GM19043 (cell line): ENCODE measurements around the gene UGT1A7.
"Not testable (repeated sequence)": the region's sequence is repeated elsewhere in the genome, so short reads cannot be mapped to it uniquely, and the experiment has no call there.

Experiments used
- ATAC-seq: cut with Tn5 transposase; IDR thresholded peaks from one replicate; pipeline ENCODE4 v1.9.1; 2021; ENCODE audit warnings: low read depth; ENCODE audit not compliant: unreplicated experiment

Gene UGT1A7

DNA sequence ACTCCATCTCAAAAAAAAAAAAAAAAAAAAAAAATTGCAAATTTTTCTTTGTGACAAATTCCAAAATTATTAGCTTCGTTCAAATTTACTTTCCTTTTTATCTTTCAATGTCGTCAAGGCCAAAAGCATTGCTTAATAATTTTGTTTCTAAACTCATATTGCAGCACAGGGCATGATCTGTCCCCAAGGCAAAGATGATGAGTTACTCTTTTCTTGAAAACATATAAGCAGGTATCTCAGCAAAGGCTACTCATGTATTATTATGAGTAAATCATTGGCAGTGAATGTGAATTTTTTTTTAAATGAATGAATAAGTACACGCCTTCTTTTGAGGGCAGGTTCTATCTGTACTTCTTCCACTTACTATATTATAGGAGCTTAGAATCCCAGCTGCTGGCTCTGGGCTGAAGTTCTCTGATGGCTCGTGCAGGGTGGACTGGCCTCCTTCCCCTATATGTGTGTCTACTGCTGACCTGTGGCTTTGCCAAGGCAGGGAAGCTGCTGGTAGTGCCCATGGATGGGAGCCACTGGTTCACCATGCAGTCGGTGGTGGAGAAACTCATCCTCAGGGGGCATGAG is at the start of gene UGT1A7:
TSS of gene UGT1A7 (plus strand) at position 381 of the 579 bp plus-strand sequence. CDS start at position 418, 37 bp downstream.
- no peak for ATAC-seq

DNA sequence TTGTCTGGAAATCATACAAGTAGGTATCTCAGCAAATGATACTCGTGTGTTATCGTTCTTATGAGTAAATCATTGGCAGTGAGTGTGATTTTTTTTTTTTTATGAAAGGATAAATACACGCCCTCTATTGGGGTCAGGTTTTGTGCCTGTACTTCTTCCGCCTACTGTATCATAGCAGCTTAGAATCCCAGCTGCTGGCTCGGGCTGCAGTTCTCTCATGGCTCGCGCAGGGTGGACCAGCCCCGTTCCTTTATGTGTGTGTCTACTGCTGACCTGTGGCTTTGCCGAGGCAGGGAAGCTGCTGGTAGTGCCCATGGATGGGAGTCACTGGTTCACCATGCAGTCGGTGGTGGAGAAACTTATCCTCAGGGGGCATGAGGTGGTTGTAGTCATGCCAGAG is 45.4 kb upstream of the UGT1A7 start, which contains the start of gene UGT1A10:
TSS of gene UGT1A10 (plus strand) at position 143 of the 400 bp plus-strand sequence. CDS start at position 218, 75 bp downstream.
- not testable (repeated sequence) for ATAC-seq

DNA sequence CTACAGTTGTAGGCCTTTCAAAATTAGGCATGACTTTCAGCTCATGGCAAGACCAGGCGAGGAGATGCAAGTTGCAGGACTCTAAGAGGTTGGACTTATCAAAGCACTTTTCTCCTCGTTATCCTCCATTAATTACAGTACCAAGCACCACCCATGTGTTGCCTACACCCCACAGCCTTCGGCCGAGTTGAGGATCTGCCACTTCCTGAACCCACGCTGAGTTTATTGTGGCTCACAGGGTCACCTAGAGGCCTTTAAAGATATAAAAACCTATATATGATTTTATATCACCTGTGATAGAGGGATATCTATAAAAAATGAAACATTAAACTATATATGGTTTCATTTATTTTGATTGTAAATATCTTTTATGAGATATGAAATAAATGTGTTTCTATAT is 42.9 kb upstream of the UGT1A7 start:
- no peak for ATAC-seq

DNA sequence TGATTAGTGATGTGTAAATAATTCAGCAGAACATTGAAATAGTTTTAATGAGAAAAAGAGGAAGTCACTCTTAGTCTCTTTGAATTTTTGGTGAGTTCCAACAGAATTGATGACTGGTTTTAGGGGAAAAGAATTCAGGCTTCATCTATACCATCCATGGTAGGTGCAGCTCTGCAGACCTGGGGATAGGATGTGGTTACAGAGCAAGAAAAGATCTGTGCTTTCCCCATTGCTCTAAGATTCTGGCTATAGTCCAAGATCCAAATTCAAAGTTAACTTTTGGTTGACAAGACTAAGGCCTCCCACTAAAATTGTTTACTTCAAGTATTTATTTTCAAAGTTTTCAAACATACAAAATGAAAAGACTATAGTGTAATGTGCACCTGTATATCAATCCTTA is 41.8 kb upstream of the UGT1A7 start:
- no peak for ATAC-seq

DNA sequence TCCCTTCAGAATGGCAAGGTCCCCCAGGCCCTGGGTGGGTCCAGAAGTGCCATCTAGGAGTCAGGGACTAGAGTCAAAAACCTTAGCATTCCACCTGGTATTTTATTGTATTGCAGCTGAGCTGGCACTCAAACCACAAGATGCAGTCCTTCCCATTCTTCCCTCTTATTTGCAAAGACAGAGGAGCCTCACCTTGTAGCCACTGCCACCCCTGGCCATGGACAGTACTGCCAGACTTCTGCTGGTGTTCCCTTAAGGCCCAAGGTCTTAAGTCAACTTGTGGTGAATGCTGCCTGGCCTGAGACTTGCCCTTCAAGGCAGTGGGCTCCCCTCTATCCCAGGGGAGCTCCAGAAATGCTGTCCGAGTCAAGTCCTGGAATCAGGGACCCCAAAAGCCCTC is 38.6 kb upstream of the UGT1A7 start:
- no peak for ATAC-seq

DNA sequence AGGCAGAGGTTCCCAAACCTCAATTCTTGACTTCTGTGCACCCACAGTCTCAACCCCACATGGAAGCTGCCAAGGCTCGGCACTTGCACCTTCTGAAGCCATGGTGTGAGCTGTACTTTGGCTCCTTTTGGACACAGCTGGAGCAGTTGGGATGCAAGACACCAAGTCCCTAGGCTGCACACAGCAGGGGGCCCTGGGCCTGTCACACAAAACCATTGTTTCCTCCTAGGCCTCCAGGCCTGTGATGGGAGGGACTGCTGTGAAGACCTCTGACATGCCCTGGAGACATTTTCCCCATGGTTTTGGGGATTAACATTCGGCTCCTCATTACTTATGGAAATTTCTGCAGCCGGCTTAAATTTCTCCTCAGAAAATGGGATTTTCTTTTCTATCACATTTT is 35.7 kb upstream of the UGT1A7 start:
- not testable (repeated sequence) for ATAC-seq

DNA sequence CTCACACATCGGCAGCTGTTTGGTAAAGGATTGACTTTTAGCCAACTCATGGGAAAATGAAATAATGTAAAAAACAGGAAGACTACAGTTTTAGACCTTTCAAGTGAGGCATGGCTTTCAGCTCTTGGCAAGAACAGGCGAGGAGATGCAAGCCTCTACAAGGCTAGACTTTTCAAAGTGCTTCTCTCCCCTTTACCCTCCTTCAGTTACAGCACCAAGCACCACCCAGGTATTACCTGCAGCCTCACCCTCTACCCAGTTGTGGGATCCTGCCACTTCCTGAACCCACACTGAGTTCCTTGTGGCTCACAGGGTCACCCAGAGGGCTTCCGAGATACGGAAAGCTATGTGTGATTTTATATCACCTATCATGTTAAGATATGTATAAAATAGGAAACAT is 30.7 kb upstream of the UGT1A7 start:
- ATAC-seq = no peak

DNA sequence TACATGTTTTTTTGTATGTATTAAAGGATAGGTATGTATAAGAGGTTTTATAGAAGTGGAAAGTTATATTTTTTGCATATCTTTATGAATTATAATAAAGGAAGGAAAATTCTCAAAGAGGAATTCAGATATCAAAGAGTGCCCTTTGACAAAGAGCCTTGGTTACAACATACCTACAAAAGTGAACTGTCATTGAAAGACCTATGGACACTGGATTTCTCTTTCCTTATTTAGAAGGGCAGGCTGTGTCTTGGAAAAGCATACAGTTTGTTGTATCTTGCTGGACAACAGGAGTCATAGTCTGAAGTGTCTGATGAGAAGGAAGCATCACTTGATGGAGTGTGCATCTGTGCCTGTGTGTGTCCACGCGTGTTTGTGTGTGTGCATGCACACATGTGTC is 30.3 kb upstream of the UGT1A7 start:
- no peak for ATAC-seq

DNA sequence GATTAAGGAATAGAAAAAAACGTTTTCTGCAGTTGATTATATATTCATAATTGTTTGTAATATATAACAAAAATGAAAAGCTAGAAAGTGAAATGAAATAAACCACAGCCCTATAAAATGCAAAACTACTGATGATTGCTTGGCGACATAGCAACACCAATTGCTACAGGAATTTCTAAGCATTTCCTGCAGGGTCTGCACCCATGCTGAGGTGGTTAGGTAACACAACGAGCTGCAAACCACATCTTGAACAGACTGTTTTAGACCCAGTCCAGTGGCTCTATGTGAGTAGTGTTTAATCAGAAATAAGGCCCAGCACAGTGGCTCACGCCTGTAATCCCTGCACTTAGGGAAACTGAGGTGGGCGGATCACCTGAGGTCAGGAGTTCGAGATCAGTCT is 27.2 kb upstream of the UGT1A7 start:
- ATAC-seq = no peak

DNA sequence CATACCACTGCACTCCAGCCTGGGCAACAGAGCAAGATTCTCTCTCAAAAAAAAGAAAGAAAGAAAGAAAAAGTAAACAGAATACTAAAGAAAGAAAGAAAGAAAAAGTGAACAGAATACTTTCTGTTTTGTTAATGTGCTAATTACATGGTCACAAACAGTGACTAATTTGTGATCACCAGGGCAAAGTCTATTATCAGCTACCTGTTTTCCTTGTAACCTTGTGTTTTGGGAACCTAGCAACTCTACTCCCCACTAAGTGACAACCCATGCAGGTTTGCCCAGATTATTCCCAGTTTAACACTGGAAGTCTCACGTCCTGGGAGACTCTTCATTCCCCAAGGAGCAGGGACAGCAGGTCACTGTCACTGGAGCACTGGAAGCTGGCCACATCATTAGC is 26.7 kb upstream of the UGT1A7 start:
- no peak for ATAC-seq

DNA sequence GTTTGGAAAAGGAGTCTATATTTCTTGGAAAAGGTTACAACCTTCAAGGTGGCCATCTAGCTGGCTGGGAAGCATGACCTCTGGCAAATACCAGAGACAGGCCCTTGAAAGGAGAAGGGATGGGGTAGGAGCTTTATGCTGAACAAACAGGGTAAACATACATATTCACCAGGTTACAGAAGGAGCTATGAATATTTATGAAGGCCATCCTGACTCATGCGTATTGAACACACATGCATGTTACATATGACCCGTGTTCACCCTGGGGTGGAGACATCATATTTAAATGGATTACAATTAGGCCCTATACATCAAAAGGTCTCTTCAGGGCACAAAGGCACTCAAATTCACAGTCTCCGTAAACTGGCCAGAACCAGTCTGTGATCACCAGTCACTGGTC is 25.8 kb upstream of the UGT1A7 start:
- ATAC-seq = not testable (repeated sequence)

DNA sequence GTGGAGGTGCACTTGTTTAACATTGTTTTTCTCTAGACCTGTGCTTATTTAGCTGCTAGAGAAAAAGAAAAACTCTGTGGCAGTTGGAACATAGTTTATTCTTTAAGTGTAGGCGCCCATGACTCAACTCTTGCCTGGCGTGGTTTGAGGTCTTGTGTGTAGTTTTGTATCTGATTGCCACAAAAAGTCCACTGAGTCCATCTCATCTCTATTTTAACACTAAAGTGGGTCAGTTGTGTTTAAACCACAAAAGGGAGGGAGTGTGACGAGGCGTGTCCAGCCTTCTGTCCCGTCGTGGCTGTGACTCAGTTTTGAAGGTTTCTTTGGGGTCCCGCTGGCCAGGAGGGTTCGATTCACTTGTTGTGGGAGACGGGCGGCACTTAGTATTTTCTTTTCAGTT is 25.3 kb upstream of the UGT1A7 start:
- no peak for ATAC-seq

DNA sequence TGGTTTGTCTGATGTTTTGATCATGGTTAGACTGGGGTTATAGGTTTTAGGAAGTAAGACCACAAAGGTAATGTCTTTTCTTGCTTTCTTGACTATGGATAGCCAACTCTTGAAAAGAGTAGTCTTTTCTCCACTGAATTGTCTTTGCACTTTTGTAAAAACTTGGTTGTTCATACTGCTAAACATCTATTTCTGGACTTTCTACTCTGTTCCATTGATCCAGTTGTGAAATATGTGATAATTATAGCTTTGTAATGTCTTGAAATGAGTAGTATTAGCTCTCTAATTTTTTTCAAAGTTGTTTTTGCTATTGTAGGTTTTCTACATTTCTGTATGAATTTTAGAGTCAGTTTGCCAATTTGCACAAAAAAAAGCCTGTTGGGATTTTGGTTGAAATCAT is 23.1 kb upstream of the UGT1A7 start:
- ATAC-seq = no peak

DNA sequence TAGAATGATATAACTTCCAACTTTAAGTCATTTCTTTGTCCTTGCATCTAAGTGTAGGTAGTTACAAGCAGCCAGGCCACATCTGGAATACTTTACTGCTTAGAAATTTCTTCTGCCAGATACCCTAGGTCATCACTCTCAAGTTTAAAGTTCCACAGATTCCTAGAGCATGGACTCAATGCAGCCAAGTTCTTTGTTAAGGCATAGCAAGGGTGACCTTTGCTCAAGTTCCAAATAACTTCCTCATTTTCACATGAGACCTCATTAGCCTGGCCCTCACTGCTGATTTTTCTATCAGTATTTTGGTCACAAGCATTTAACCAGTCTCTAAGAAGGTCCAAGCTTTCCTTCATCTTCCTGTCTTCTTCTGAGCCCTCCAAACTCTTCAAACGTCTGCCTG is 17.8 kb upstream of the UGT1A7 start:
- no peak for ATAC-seq

DNA sequence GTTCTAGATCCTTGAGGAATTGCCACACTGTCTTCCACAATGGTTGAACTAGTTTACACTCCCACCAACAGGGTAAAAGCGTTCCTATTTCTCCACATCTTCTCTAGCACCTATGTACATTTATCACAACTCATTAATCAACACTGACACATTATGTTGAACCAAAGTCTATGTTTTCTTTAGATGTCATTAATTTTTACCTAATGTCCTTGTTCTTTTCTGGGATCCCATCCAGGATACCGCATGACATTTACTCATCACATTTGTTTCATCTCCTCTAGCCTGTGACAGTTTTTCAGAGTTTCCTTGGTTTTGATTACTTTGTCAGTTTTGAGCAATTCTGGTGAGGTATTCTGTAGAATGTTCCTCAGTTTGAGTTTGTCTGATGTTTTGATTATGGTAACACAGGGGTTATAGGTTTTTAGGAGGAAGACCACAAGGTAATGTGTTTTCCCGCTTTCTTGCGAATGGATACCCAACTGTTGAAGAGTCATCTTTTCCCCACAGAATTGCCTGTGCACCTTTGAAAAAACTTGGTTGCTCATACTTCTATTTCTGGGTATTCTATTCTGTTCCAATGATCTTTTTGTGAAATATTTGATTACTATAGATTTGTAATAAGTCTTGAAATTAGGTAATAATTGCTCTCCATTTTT is 13.0 kb upstream of the UGT1A7 start:
- ATAC-seq = no peak

DNA sequence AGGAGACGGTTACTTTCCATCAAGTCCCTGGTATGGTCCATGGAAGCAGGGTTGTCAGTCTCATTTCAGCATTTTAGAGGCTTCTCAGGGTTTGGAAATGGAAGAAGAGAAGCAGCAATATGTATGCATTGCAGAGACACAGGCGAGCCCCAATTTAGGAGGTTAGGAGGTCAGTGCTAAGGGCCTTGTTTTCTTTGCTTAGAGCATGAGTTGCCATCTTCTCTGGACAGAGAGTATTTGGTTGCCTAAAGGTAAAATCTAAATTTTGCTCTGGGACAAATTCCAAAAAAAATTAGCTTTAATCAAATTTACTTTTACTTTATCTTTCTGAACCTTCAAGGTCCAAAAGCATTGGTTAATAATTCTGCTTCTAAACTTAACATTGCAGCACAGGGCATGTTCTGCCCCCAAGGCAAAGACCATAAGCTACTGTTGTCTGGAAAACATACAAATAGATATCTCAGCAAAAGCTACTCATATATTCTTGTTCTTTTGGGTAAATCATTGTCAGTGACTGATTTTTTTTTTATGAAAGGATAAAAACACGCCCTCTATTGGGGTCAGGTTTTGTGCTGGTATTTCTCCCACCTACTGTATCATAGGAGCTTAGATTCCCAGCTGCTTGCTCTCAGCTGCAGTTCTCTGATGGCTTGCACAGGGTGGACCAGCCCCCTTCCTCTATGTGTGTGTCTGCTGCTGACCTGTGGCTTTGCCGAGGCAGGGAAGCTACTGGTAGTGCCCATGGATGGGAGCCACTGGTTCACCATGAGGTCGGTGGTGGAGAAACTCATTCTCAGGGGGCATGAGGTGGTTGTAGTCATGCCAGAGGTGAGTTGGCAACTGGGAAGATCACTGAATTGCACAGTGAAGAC is 10.2 kb upstream of the UGT1A7 start, which contains the start of gene UGT1A9:
TSS of gene UGT1A9 (plus strand) at position 609 of the 872 bp plus-strand sequence. CDS start at position 646, 37 bp downstream.
- ATAC-seq = no peak

DNA sequence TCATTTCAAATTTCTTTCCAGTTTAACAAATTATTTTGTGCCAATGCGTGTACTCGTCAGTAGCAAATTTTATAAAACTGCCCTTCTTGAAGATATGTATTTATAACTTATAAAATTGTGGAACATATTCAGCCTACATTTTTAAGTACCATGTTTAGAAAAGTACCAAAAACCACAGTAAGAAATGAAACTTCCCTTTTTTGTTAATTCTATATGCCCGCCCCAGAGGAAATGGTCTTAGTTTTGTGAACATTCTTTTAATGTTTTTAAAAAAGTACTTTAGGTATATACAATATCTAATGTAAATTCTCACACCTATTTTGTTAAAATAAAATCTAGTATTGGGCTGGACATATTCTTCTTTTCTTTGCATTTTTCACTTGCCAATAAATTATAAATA is 8.8 kb upstream of the UGT1A7 start:
- ATAC-seq = no peak

DNA sequence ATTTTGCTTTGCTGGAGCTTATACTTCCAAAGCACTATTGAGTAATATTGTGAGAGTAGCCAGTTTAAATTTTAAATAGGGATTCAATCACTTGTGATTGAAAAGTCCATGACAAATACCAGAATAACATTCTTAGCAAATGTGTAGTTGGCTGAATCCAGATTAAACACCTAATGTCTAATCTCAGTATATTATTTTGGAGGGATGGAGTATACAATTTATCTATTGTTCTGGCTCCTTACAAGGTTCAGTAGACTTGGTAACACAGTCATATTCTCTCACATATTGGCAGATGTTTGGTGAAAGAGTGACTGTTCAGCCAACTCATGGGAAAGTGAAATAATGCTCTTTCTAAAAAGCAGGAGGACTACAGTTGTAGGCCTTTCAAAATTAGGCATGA is 7.8 kb upstream of the UGT1A7 start:
- no peak for ATAC-seq

DNA sequence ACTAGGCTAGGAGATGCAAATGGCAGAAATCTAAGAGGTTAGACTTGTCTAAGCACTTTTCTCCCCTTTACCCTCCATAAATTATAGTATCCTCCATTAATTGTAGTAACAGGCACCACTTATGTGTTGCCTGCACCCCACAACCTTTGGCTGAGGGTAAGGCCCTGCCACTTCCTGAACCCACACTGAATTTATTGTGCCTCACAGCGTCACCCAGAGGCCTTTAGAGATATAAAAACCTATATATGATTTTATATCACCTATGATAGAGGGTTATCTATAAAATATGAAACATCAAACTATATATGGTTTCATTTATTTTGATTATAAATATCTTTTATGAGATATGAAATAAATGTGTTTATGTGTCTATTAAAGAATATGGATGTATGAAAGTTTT is 7.4 kb upstream of the UGT1A7 start:
- no peak for ATAC-seq

DNA sequence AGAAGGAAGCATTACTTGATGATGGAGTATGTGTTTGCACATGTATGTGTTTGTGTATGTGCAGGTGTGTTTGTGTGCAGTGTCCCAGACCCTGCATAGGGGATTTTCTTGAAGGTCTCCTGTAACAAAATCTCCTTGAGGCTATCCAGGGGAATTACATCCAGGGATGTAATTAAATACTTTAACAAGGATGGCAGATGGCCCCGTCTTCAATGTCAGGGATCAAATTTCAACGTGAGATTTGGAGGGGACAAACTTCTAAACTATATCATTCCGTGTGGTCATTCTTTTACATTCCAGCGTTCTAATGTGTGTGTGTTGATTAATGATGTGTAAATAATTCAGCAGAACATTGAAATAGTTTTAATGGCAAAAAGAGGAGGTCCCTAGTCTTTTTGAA is 6.7 kb upstream of the UGT1A7 start:
- ATAC-seq = no peak

DNA sequence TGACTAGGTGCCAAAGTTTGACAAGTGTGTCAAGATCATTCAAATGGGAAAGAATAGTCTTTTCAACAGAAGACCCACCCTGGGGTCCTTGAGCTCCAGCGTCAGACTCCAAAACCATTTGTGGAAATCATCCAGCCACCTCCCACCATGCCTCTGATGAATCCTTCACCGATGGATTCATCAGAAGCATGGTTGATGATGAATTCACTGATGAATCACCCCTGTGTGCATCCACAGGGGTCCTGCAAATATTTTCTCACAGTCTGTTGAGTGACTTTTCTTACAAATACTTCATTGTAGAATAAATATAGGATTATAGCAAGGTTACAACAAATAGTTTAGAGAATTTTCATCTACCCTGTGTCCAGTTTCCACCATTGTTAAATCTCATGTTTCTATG is 5.7 kb upstream of the UGT1A7 start:
- ATAC-seq = no peak
